ENCODE measurements around the gene BRD3.

GRCh38 chr9:134046894-134047681 is 20.7 kb downstream of the BRD3 start:
- TF ChIP-seq CTCF (IDR thresholded peaks at IDR 0.05) (no peak), POLR2AphosphoS5 (IDR thresholded peaks at IDR 0.05) (no peak)
